ENCODE data around the gene RTL1. TPM values are rescaled to one million over a fixed set of nuclear protein-coding genes. Genes with fewer than 3 reads are reported as not detected.

The RTL1 gene
- total and polyA plus RNA-seq, 2 donors (not counting 1 experiment from before 2014, with no cell fraction given): not detected

GRCh38 chr14:100849115-100849781, 54.3 kb downstream of the RTL1 start:
- Histone ChIP-seq H3K36me3 (ENCODE audit: control insufficient read depth, insufficient read depth, low read length) (peaks cover 8% of the 10 kb centered on the region), H3K4me1 (ENCODE audit: control insufficient read depth, extremely low read depth, insufficient read depth, low read length) (no peaks in the 10 kb centered on the region), H2AFZ (ENCODE audit: low read length) (no peak overlapping the region), H3K9me3 (ENCODE audit: control insufficient read depth, insufficient read depth, low read depth, low read length) (no peaks in the 10 kb centered on the region), H3K27me3 (ENCODE audit: control insufficient read depth, insufficient read depth, low read length) (no peaks in the 10 kb centered on the region), H4K20me1 (ENCODE audit: control insufficient read depth, extremely low read depth, insufficient read depth, low read length) (no peaks in the 10 kb centered on the region), H3K9ac (ENCODE audit: insufficient read depth, low read length) (no peak overlapping the region), H3K79me2 (ENCODE audit: control insufficient read depth, insufficient read depth, low read length) (peaks cover 10% of the 10 kb centered on the region), H3K27ac (ENCODE audit: insufficient read depth, low read length) (no peak overlapping the region), H3K4me3 (replicated peaks in 1 of 4; ENCODE audit: control extremely low read depth in 1 of 4, insufficient read depth in 1 of 4, low read depth in 3 of 4, low read length in 4 of 4) (no peak overlapping the region), H3K4me2 (ENCODE audit: extremely low read depth, insufficient read depth, low read length) (no peak overlapping the region)
- peak; percentile 11 to 62 for DNase-seq (ENCODE audit: low read depth in 2 of 2)
- TF ChIP-seq EZH2 (IDR thresholded peaks at IDR 0.05; ENCODE audit: low read length, missing control alignments) (no peak), CTCF (conservative IDR thresholded peaks at IDR 0.05 in 1 of 2, IDR thresholded peaks at IDR 0.05 in 1 of 2; ENCODE audit: low read depth in 1 of 2, low read length in 2 of 2) (no peak)

GRCh38 chr14:100846309-100846859, 57.1 kb downstream of the RTL1 start:
- no peaks in the 10 kb centered on the region for H3K27me3 ChIP-seq (ENCODE audit: control insufficient read depth, insufficient read depth, low read length)
- peaks cover 3% of the 10 kb centered on the region for H3K4me1 ChIP-seq (ENCODE audit: control insufficient read depth, extremely low read depth, insufficient read depth, low read length)
- no peaks in the 10 kb centered on the region for H4K20me1 ChIP-seq (ENCODE audit: control insufficient read depth, extremely low read depth, insufficient read depth, low read length)
- no peak overlapping the region for H3K27ac ChIP-seq (ENCODE audit: insufficient read depth, low read length)
- no peak overlapping the region for H3K4me3 ChIP-seq (replicated peaks in 1 of 4; ENCODE audit: control extremely low read depth in 1 of 4, insufficient read depth in 1 of 4, low read depth in 3 of 4, low read length in 4 of 4)
- no peak overlapping the region for H3K9ac ChIP-seq (ENCODE audit: insufficient read depth, low read length)
- peaks cover 7% of the 10 kb centered on the region for H3K79me2 ChIP-seq (ENCODE audit: control insufficient read depth, insufficient read depth, low read length)
- peaks cover 14% of the 10 kb centered on the region for H3K36me3 ChIP-seq (ENCODE audit: control insufficient read depth, insufficient read depth, low read length)
- no peaks in the 10 kb centered on the region for H3K9me3 ChIP-seq (ENCODE audit: control insufficient read depth, insufficient read depth, low read depth, low read length)
- no peak overlapping the region for H2AFZ ChIP-seq (ENCODE audit: low read length)
- no peak overlapping the region for H3K4me2 ChIP-seq (ENCODE audit: extremely low read depth, insufficient read depth, low read length)
- DNase-seq (ENCODE audit: low read depth in 2 of 2): peak in 1 of 2 donors; percentile 45
- TF ChIP-seq EZH2 (IDR thresholded peaks at IDR 0.05; ENCODE audit: low read length, missing control alignments) (no peak), CTCF (conservative IDR thresholded peaks at IDR 0.05 in 1 of 2, IDR thresholded peaks at IDR 0.05 in 1 of 2; ENCODE audit: low read depth in 1 of 2, low read length in 2 of 2) (no peak)

- no peak overlapping the region for H3K9ac ChIP-seq (ENCODE audit: insufficient read depth, low read length)
- H3K9me3 ChIP-seq (ENCODE audit: control insufficient read depth, insufficient read depth, low read depth, low read length): no peaks in the 10 kb centered on the region
- H4K20me1 ChIP-seq (ENCODE audit: control insufficient read depth, extremely low read depth, insufficient read depth, low read length): no peaks in the 10 kb centered on the region
- H3K27ac ChIP-seq (ENCODE audit: insufficient read depth, low read length): no peak overlapping the region
- H3K4me3 ChIP-seq (replicated peaks in 1 of 4; ENCODE audit: control extremely low read depth in 1 of 4, insufficient read depth in 1 of 4, low read depth in 3 of 4, low read length in 4 of 4): no peak overlapping the region
- no peak for TF ChIP-seq EZH2 (IDR thresholded peaks at IDR 0.05; ENCODE audit: low read length, missing control alignments)
- peaks cover 1% of the 10 kb centered on the region for H3K79me2 ChIP-seq (ENCODE audit: control insufficient read depth, insufficient read depth, low read length)
- H2AFZ ChIP-seq (ENCODE audit: low read length): no peak overlapping the region
- H3K4me1 ChIP-seq (ENCODE audit: control insufficient read depth, extremely low read depth, insufficient read depth, low read length): peaks cover 3% of the 10 kb centered on the region
- no peaks in the 10 kb centered on the region for H3K27me3 ChIP-seq (ENCODE audit: control insufficient read depth, insufficient read depth, low read length)
- H3K36me3 ChIP-seq (ENCODE audit: control insufficient read depth, insufficient read depth, low read length): peaks cover 16% of the 10 kb centered on the region
- H3K4me2 ChIP-seq (ENCODE audit: extremely low read depth, insufficient read depth, low read length): no peak overlapping the region
- DNase-seq (ENCODE audit: low read depth in 2 of 2): no peak
Measured at GRCh38 chr14:100845341-100845740, 58.2 kb downstream of the RTL1 start.

Data from fibroblast of lung (primary cell).